SU-DHL-6 (cell line): Measurements from ENCODE around the gene KIAA1614.

ENCODE experiments used
- CTCF ChIP-seq: fragments of 200-600 bp; sonication (generic); IDR thresholded peaks from one replicate; pipeline ENCODE4 v1.5.1; 2017; ENCODE audit warnings: antibody characterized with exemption, mild to moderate bottlenecking, low read length, moderate library complexity; ENCODE audit not compliant: insufficient read depth, poor library complexity, severe bottlenecking
- EZH2phosphoT487 ChIP-seq: fragments of 200-600 bp; sonication (generic), shearing (Covaris generic); conservative IDR thresholded peaks from 2 replicates; pipeline ENCODE4 v1.6.1; 2018; ENCODE audit warnings: mild to moderate bottlenecking, antibody characterized with exemption, low read length, moderate library complexity, mixed read lengths

GRCh38 chr1:180915426-180915965 lies 2.8 kb downstream of the KIAA1614 start:
- TF ChIP-seq CTCF = no peak
- TF ChIP-seq EZH2phosphoT487 = no peak
